Hepatocyte (in vitro differentiated cells): ENCODE data around the gene OBSCN. TPM values are rescaled to one million over a fixed set of nuclear protein-coding genes. Genes with fewer than 3 reads are reported as not detected.

Experiments
- DNase-seq: peaks from one replicate; pipeline ENCODE4 v3.0.0-alpha.2; 2016; ENCODE audit warnings: low spot score
- H2AFZ ChIP-seq: fragments of 200-600 bp; sonication (generic); 2 replicates; pipeline ENCODE4 v1.6.0; 2016; ENCODE audit warnings: antibody characterized with exemption, mild to moderate bottlenecking
- H3K27ac ChIP-seq: fragments of 200-600 bp; sonication (generic); 2 replicates; pipeline ENCODE4 v1.5.1; 2016; ENCODE audit warnings: mild to moderate bottlenecking
- H3K27me3 ChIP-seq: fragments of 200-600 bp; sonication (generic); 2 replicates; pipeline ENCODE4 v1.6.1; 2016
- H3K36me3 ChIP-seq: fragments of 200-600 bp; sonication (generic); replicated peaks from 2 replicates; pipeline ENCODE4 v1.5.1; 2016; ENCODE audit warnings: low read depth; ENCODE audit not compliant: insufficient read depth
- H3K4me1 ChIP-seq: fragments of 200-600 bp; sonication (generic); 2 replicates; pipeline ENCODE4 v1.5.1; 2016; ENCODE audit warnings: mild to moderate bottlenecking, moderate library complexity; ENCODE audit not compliant: insufficient read depth
- H3K4me2 ChIP-seq: fragments of 200-600 bp; sonication (generic); 2 replicates; pipeline ENCODE4 v1.6.0; 2016
- H3K4me3 ChIP-seq: fragments of 200-600 bp; sonication (generic); 2 replicates; pipeline ENCODE4 v1.5.1; 2016; ENCODE audit warnings: mild to moderate bottlenecking
- H3K79me2 ChIP-seq: fragments of 200-600 bp; sonication (generic); 2 replicates; pipeline ENCODE4 v1.6.0; 2017; ENCODE audit warnings: mild to moderate bottlenecking
- H3K9me2 ChIP-seq: fragments of 200-600 bp; sonication (generic); replicated peaks from 2 replicates; pipeline ENCODE4 v1.6.0; 2017; ENCODE audit warnings: mild to moderate bottlenecking; ENCODE audit not compliant: insufficient read depth
- H3K9me3 ChIP-seq: fragments of 200-600 bp; sonication (generic); 2 replicates; pipeline ENCODE4 v1.5.1; 2016; ENCODE audit warnings: low read depth, mild to moderate bottlenecking
- H4K20me1 ChIP-seq: fragments of 200-600 bp; sonication (generic); 2 replicates; pipeline ENCODE4 v1.6.0; 2016; ENCODE audit warnings: mild to moderate bottlenecking; ENCODE audit not compliant: insufficient read depth, poor library complexity, severe bottlenecking
- EZH2 ChIP-seq: fragments of 200-600 bp; sonication (generic); IDR thresholded peaks from 2 replicates; pipeline ENCODE4 v1.6.1; 2016; ENCODE audit warnings: antibody characterized with exemption, mild to moderate bottlenecking, borderline replicate concordance
- EZH2phosphoT487 ChIP-seq: fragments of 200-600 bp; sonication (generic); IDR thresholded peaks from one replicate; pipeline ENCODE4 v1.6.1; 2018; ENCODE audit warnings: antibody characterized with exemption, mild to moderate bottlenecking, low read depth, moderate library complexity; ENCODE audit not compliant: unreplicated experiment, severe bottlenecking
- WGBS: methylation state at CpG from one replicate; pipeline ENCODE4 v1.1.6; 2016; ENCODE audit warnings: low lambda C conversion rate; ENCODE audit errors: missing lambda C conversion rate; 5-methylcytosine and 5-hydroxymethylcytosine counted together
- polyA plus RNA-seq: library from polyadenylated mRNA; unstranded; fragments of >200 nt; fragmentation: Nextera tagmentation; extraction: Ambion mirVana; gene quantifications from 2 replicates; pipeline ENCODE4 v1.2.1, GENCODE V29; 2016
- total RNA-seq: library from RNA; depleted of rRNA; stranded (reverse); fragments of >200 nt; gene quantifications from 2 replicates; pipeline ENCODE4 v1.2.3, GENCODE V29; 2014
- TF ChIP-seq, protein P1 (sequence below): fragments of 200-600 bp; sonication (generic); IDR thresholded peaks from 2 replicates; pipeline ENCODE4 v1.5.1; 2016; ENCODE audit warnings: antibody characterized with exemption, mild to moderate bottlenecking; ENCODE audit not compliant: poor library complexity

OBSCN gene
- total and polyA plus RNA-seq, 2 experiments from 2014 or later, result 15.0 to 22.4 TPM

DNA sequence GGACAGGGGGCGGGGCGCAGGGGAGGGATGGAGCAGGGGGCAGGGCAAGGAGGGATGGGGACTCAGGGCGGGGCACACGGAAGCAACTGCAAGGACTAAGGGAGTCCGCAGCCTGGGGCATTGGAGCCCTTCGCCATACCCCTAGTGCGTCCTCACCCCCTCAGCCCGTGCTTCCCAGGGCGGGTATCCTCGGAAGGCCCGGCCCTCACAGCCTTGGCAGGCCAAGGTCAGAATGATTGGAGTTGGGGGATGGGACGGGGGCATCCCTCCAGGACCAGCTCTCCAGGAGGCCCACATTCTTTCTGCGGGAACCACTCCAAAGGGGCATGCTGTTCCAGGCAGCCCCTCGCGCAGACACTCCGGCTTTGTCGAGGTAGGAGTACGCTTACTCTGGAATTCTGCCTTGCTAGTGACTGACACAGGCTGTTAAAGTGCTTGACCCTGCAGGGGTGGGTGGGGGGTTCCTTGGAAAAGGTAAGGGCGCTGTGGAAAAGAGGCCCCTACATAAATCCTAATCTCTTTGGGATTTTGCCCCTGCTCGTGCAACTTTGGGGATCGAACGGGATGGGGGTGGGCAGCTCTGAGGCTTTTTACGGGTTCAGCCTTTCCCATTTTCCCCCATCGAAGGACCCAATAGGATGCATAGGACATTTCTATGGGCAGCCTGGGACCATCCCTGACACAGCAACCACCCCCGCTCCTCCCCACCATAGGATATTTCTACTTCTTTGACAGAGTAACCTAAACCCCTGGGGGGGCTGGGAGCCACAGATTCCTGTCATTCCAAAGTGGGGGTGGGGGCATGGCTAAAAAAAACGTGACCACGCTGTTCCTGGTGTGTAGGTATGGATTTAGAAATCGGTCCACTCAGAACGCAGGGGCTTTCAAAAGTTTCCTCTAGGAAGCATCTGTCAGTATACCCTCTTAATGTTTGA is 199.5 kb downstream of the OBSCN start:
- WGBS, result 23% methylated on average over 20 of the region's 29 CpGs
- Histone ChIP-seq H3K27ac (peak overlapping the region; percentile 74), H4K20me1 (peaks cover 34% of the 10 kb centered on the region), H3K36me3 (no peaks in the 10 kb centered on the region), H3K4me3 (peak overlapping the region; percentile 82), H3K79me2 (peaks cover 52% of the 10 kb centered on the region), H3K4me1 (peaks cover 18% of the 10 kb centered on the region), H3K9me2 (no peaks in the 10 kb centered on the region), H2AFZ (peak overlapping the region; percentile 96), H3K9me3 (no peaks in the 10 kb centered on the region), H3K4me2 (peak overlapping the region; percentile 99), H3K27me3 (no peaks in the 10 kb centered on the region)
- no peak for TF ChIP-seq EZH2
- TF ChIP-seq, protein P1, sequence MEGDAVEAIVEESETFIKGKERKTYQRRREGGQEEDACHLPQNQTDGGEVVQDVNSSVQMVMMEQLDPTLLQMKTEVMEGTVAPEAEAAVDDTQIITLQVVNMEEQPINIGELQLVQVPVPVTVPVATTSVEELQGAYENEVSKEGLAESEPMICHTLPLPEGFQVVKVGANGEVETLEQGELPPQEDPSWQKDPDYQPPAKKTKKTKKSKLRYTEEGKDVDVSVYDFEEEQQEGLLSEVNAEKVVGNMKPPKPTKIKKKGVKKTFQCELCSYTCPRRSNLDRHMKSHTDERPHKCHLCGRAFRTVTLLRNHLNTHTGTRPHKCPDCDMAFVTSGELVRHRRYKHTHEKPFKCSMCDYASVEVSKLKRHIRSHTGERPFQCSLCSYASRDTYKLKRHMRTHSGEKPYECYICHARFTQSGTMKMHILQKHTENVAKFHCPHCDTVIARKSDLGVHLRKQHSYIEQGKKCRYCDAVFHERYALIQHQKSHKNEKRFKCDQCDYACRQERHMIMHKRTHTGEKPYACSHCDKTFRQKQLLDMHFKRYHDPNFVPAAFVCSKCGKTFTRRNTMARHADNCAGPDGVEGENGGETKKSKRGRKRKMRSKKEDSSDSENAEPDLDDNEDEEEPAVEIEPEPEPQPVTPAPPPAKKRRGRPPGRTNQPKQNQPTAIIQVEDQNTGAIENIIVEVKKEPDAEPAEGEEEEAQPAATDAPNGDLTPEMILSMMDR, result no peak
- no peak for TF ChIP-seq EZH2phosphoT487
- DNase-seq, result no peak

DNA sequence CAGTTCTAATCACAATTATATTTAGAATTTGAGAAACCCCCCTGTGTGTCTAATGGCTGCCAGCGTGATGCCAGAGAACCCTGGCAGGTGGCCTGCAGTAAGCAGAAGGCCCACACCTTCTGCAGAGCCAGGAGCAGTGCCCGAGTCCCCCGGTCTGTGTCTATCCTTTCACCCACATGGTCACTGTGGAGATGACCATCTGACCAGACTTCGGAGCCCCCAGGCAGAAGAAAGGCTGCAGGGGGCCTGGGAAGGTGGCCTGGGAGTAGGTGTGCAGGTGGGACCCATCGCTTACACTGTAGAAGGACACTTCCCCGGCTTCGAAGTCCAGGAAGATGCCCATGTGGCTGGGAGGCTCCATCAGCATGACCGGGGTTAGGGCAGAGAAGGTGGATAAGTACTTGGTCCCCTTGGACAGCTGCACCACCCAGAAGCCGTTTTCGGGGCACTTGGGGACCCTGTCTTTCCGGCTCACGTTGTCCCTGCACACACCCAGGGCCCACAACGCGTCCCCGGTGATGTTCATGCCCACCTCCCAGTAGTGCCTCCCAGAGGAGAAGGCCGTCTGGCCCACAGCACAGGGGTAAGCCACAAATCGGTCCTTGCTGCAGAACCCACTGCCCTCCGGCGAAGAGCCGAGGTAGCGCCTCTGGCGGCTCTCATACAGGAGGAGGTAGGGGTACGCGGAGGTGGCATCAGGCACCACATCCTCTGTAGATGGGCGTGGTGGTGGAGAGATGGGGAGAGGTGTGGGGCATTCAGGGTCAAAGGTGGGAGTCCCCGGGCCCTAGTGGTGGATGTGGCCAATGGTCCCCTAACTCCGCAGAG is 200.4 kb downstream of the OBSCN start:
- H4K20me1 ChIP-seq, result peaks cover 30% of the 10 kb centered on the region

DNA sequence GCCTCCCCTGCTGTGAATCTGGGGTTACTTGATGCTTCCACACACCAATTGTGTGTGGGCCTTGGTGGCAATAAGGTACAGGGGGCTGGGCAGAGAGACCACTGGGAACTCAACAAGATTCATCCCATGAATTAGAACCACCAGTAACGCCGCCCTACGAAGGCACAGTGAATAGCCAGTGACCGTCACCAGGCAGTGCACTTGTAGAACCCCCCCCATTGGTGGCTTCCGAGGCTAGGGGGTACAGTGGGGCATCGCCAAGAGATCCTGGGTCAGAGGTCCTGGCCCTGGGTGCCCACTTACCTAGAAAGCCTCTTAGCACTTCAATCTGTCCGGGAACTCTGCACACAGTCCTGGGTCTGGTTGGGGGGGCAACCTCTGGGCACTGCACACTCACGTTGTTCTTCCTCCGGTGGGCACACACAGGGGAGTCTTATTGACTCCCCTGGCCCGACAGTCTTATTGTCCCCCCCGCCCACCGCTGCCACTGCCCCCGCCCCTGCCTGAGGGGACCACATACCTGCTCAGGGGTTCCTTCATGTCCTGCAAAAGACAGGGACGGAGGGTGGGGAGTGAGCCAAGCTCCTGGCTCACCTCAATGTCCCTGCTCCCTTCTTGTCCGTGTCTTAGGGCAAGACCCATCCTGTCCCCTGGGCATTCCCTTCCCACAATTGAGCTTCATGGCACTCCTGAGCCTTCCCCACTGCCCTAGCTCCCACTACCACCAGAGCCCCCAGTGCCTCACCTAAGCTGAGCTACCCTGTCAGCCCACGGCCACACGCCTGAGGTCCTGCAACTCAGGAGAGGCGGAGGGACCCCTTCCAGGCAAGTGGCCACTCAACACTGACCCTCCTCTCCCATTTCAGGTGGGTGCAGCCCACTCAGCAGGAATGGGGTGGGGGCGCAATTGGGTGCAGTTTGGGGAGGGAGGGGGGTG is 201.3 kb downstream of the OBSCN start:
- no peak overlapping the region for H3K4me3 ChIP-seq
- no peaks in the 10 kb centered on the region for H3K9me3 ChIP-seq
- H3K4me2 ChIP-seq, result no peak overlapping the region
- no peak for DNase-seq
- H3K36me3 ChIP-seq, result no peaks in the 10 kb centered on the region
- H3K79me2 ChIP-seq, result peaks cover 34% of the 10 kb centered on the region
- no peak overlapping the region for H2AFZ ChIP-seq
- peaks cover 18% of the 10 kb centered on the region for H3K4me1 ChIP-seq
- WGBS, result 90% methylated on average over 16 of the region's 19 CpGs
- no peak for TF ChIP-seq EZH2phosphoT487
- no peak for TF ChIP-seq EZH2
- TF ChIP-seq, protein P1, result no peak
- H3K9me2 ChIP-seq, result no peaks in the 10 kb centered on the region
- H4K20me1 ChIP-seq, result peaks cover 21% of the 10 kb centered on the region
- H3K27me3 ChIP-seq, result no peaks in the 10 kb centered on the region
- no peak overlapping the region for H3K27ac ChIP-seq

More for the DNA sequence above, 200.4 kb downstream of the OBSCN start:
- no peak overlapping the region for H2AFZ ChIP-seq
- TF ChIP-seq EZH2phosphoT487, result no peak
- no peak for TF ChIP-seq EZH2
- TF ChIP-seq, protein P1, result no peak
- 95% methylated on average over 27 of the region's 27 CpGs for WGBS
- no peaks in the 10 kb centered on the region for H3K9me2 ChIP-seq
- no peaks in the 10 kb centered on the region for H3K36me3 ChIP-seq
- no peak overlapping the region for H3K27ac ChIP-seq
- H3K27me3 ChIP-seq, result no peaks in the 10 kb centered on the region
- peak overlapping the region; percentile 99 for H3K4me2 ChIP-seq
- peaks cover 18% of the 10 kb centered on the region for H3K4me1 ChIP-seq
- H3K79me2 ChIP-seq, result peaks cover 43% of the 10 kb centered on the region
- DNase-seq, result no peak
- H3K9me3 ChIP-seq, result no peaks in the 10 kb centered on the region
- no peak overlapping the region for H3K4me3 ChIP-seq
